SH-SY5Y (cell line): ENCODE results near the gene GBX1.

Experiments
- GATA2 ChIP-seq: IDR thresholded peaks from 2 replicates; pipeline ENCODE4 v1.6.1; 2011; ENCODE audit warnings: mild to moderate bottlenecking, low read depth, low read length
- GATA3 ChIP-seq: IDR thresholded peaks from 2 replicates; pipeline ENCODE4 v1.6.1; 2011; ENCODE audit warnings: low read depth, mild to moderate bottlenecking, low read length, moderate library complexity

DNA sequence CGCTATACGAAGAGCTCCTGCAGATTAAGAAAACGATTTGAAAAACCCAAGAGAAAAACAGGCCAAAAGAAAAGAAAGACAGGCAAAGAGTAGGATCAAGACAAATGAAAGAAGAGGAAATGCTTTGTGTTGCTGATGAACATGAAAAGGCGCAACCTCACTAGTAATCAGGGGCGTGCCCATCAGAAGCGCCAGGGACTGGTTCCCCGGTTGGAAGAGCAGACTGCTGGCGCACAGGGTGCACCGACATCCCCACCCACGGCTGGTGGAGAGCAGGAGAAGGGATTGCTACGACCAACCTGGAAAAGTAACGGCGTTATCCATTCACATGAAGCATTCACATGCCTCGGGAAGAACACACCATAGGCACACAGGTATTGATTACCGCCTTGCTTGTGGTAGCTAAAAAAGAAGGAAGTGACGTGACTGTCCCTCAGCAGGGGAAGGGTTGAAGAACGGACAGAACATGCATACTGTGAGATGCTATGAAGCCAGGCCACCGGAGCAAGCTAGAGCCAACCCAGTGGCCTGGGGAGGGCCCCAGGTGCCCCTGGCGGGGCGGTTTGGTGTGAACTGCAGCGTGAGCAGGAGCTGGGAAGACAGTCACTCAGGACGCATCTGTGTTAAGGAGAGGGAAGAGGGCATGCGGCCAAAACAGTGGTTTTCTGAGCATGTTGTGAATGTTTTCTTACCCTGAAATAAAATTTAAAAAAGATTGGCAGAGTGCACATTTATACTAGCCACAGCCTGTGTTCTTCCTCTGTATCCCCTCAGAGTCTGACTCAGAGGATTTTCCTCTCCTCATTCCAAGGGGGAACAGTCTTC is 62.9 kb downstream of the GBX1 start:
- TF ChIP-seq GATA2 (no peak), GATA3 (no peak)
